ENCODE results near the gene CSRNP2. TPM values are rescaled to one million over a fixed set of nuclear protein-coding genes. Genes with fewer than 3 reads are reported as not detected.
"Not testable (repeated sequence)": the region's sequence is repeated elsewhere in the genome, so short reads cannot be mapped to it uniquely, and the experiment has no call there.

CSRNP2 gene
- total RNA-seq, 2 experiments from 2014 or later, result 19.2 to 20.2 TPM

GRCh38 chr12:51025836-51026638 lies 57.4 kb downstream of the CSRNP2 start, which contains the start of gene SLC11A2:
SLC11A2 (minus strand) TSS chr12:51026384; CDS start chr12:51010728, 15,656 bp downstream.
- POLR2A ChIA-PET, result interaction anchor here (0.6 to 5.8 kb wide), 22 partner anchors 14 to 301 kb away, joined by 3 to 47 read pairs (median 3); partner anchors contain the start of genes ATF1, CSRNP2, DAZAP2 and LETMD1
- H3K27ac Mint-ChIP-seq, result peak within 1 kb of the TSS; percentile 99
- H3K36me3 Mint-ChIP-seq, result peaks cover 9% of the 10 kb centered on the region
- no peaks in the 10 kb centered on the region for H3K9me3 Mint-ChIP-seq
- peaks cover 4% of the 10 kb centered on the region for H3K27me3 Mint-ChIP-seq
- peaks cover 48% of the 10 kb centered on the region for H3K4me1 Mint-ChIP-seq (ENCODE audit: low read depth)
- intact Hi-C loops (cut with micrococcal nuclease), result loop anchor here (1.0 to 10.0 kb wide), 8 partner anchors 22 to 1271 kb away; partner anchors contain the start of genes ATF1, BIN2, CSRNP2 and DAZAP2
- peak; percentile 97 for DNase-seq
- H3K4me3 Mint-ChIP-seq, result peak within 1 kb of the TSS; percentile 95
- CTCF ChIA-PET, result interaction anchor here (0.7 to 5.0 kb wide), 13 partner anchors 13 to 315 kb away, joined by 3 to 52 read pairs (median 5); partner anchors contain the start of genes ATF1 and LETMD1

- ChIA-PET CTCF (interaction anchor here (0.9 to 5.0 kb wide), 9 partner anchors 15 to 260 kb away, joined by 4 to 52 read pairs (median 6); partner anchors contain the start of genes ATF1 and LETMD1), POLR2A (interaction anchor here (0.6 to 5.8 kb wide), 12 partner anchors 13 to 301 kb away, joined by 3 to 47 read pairs (median 4); partner anchors contain the start of genes ATF1, DAZAP2 and TFCP2)
- H3K36me3 Mint-ChIP-seq, result peaks cover 11% of the 10 kb centered on the region
- H3K27ac Mint-ChIP-seq, result peak overlapping the region; percentile 99
- H3K27me3 Mint-ChIP-seq, result peaks cover 4% of the 10 kb centered on the region
- intact Hi-C loops (cut with micrococcal nuclease), result loop anchor here (1.0 to 10.0 kb wide), 6 partner anchors 93 to 1271 kb away; partner anchors contain the start of genes ATF1, BIN2, DAZAP2 and DIP2B
- no peak for DNase-seq
- H3K9me3 Mint-ChIP-seq, result no peaks in the 10 kb centered on the region
- H3K4me1 Mint-ChIP-seq (ENCODE audit: low read depth), result peaks cover 54% of the 10 kb centered on the region
- H3K4me3 Mint-ChIP-seq, result peak overlapping the region; percentile 95
Measured at GRCh38 chr12:51025338-51025835, 58.0 kb downstream of the CSRNP2 start.

GRCh38 chr12:51023625-51024382 lies 59.6 kb downstream of the CSRNP2 start:
- H3K27me3 Mint-ChIP-seq, result peaks cover 2% of the 10 kb centered on the region
- intact Hi-C loops (cut with micrococcal nuclease), result loop anchor here (1.0 to 10.0 kb wide), 5 partner anchors 14 to 1269 kb away; partner anchors contain the start of genes DAZAP2 and DIP2B
- no peaks in the 10 kb centered on the region for H3K9me3 Mint-ChIP-seq
- peak overlapping the region; percentile 99 for H3K27ac Mint-ChIP-seq
- H3K36me3 Mint-ChIP-seq, result peaks cover 11% of the 10 kb centered on the region
- DNase-seq, result no peak
- H3K4me1 Mint-ChIP-seq (ENCODE audit: low read depth), result peaks cover 63% of the 10 kb centered on the region
- ChIA-PET CTCF (interaction anchor here (1.1 to 3.3 kb wide), 3 partner anchors 15 to 259 kb away, joined by 3 to 17 read pairs (median 7); no protein-coding TSS in a partner anchor), POLR2A (interaction anchor here (1.0 to 5.8 kb wide), 7 partner anchors 11 to 259 kb away, joined by 3 to 47 read pairs (median 5); partner anchors contain the start of genes ATF1 and CSRNP2)
- H3K4me3 Mint-ChIP-seq, result peak overlapping the region; percentile 95

GRCh38 chr12:51021694-51022093 lies 61.7 kb downstream of the CSRNP2 start:
- no peaks in the 10 kb centered on the region for H3K9me3 Mint-ChIP-seq
- intact Hi-C loops (cut with micrococcal nuclease), result loop anchor here (10.0 kb wide), 2 partner anchors 517 to 1267 kb away; partner anchors contain the start of gene DIP2B
- H3K4me1 Mint-ChIP-seq (ENCODE audit: low read depth), result peaks cover 55% of the 10 kb centered on the region
- H3K4me3 Mint-ChIP-seq, result peak overlapping the region; percentile 21
- ChIA-PET POLR2A (interaction anchor here (0.7 kb wide), 1 partner anchor 62 kb away, joined by 3 read pairs; the partner anchor contains the start of gene CSRNP2), CTCF (interaction anchor here (0.9 to 1.3 kb wide), 4 partner anchors 9 to 256 kb away, joined by 3 to 7 read pairs (median 3); no protein-coding TSS in a partner anchor)
- H3K36me3 Mint-ChIP-seq, result peaks cover 11% of the 10 kb centered on the region
- DNase-seq, result no peak
- peak overlapping the region; percentile 18 for H3K27ac Mint-ChIP-seq
- no peaks in the 10 kb centered on the region for H3K27me3 Mint-ChIP-seq

- Mint-ChIP-seq H3K27me3 (no peaks in the 10 kb centered on the region), H3K36me3 (peaks cover 9% of the 10 kb centered on the region), H3K4me3 (no peak overlapping the region), H3K4me1 (ENCODE audit: low read depth) (peaks cover 53% of the 10 kb centered on the region), H3K9me3 (no peaks in the 10 kb centered on the region), H3K27ac (no peak overlapping the region)
- CTCF ChIA-PET, result no interaction called here
- intact Hi-C loops (cut with micrococcal nuclease), result loop anchor here (10.0 kb wide), 2 partner anchors 516 to 1266 kb away; partner anchors contain the start of gene DIP2B
- POLR2A ChIA-PET, result no interaction called here
- DNase-seq, result no peak
Measured at GRCh38 chr12:51020448-51021182, 62.8 kb downstream of the CSRNP2 start.

- POLR2A ChIA-PET, result no interaction called here
- CTCF ChIA-PET, result interaction anchor here (0.6 kb wide), 1 partner anchor 253 kb away, joined by 3 read pairs; no protein-coding TSS in a partner anchor
- H3K4me3 Mint-ChIP-seq, result no peak overlapping the region
- peaks cover 6% of the 10 kb centered on the region for H3K36me3 Mint-ChIP-seq
- no peaks in the 10 kb centered on the region for H3K27me3 Mint-ChIP-seq
- intact Hi-C loops (cut with micrococcal nuclease), result loop anchor here (10.0 kb wide), 2 partner anchors 515 to 1265 kb away; partner anchors contain the start of gene DIP2B
- H3K9me3 Mint-ChIP-seq, result no peaks in the 10 kb centered on the region
- H3K27ac Mint-ChIP-seq, result no peak overlapping the region
- DNase-seq, result no peak
- H3K4me1 Mint-ChIP-seq (ENCODE audit: low read depth), result peaks cover 55% of the 10 kb centered on the region
Measured at GRCh38 chr12:51019927-51020326, 63.5 kb downstream of the CSRNP2 start.

GRCh38 chr12:51018956-51019355 lies 64.4 kb downstream of the CSRNP2 start:
- DNase-seq, result no peak
- Mint-ChIP-seq H3K36me3 (peaks cover 6% of the 10 kb centered on the region), H3K27ac (no peak overlapping the region), H3K27me3 (no peaks in the 10 kb centered on the region), H3K4me1 (ENCODE audit: low read depth) (peaks cover 46% of the 10 kb centered on the region), H3K9me3 (no peaks in the 10 kb centered on the region), H3K4me3 (no peak overlapping the region)
- ChIA-PET POLR2A (no interaction called here), CTCF (no interaction called here)
- intact Hi-C loops (cut with micrococcal nuclease), result no loop called here

GRCh38 chr12:51017452-51017851 lies 65.9 kb downstream of the CSRNP2 start:
- Mint-ChIP-seq H3K4me3 (no peak overlapping the region), H3K4me1 (ENCODE audit: low read depth) (peaks cover 47% of the 10 kb centered on the region), H3K27me3 (no peaks in the 10 kb centered on the region), H3K27ac (no peak overlapping the region), H3K36me3 (peaks cover 2% of the 10 kb centered on the region), H3K9me3 (no peaks in the 10 kb centered on the region)
- intact Hi-C loops (cut with micrococcal nuclease), result no loop called here
- ChIA-PET CTCF (no interaction called here), POLR2A (no interaction called here)
- no peak for DNase-seq

GRCh38 chr12:51014467-51014866 lies 68.9 kb downstream of the CSRNP2 start:
- CTCF ChIA-PET; H3K4me3 Mint-ChIP-seq; intact Hi-C loops (cut with micrococcal nuclease); DNase-seq; H3K36me3 Mint-ChIP-seq; H3K27me3 Mint-ChIP-seq; H3K9me3 Mint-ChIP-seq; H3K27ac Mint-ChIP-seq: not testable (repeated sequence)
- peaks cover 46% of the 10 kb centered on the region for H3K4me1 Mint-ChIP-seq (ENCODE audit: low read depth)
- POLR2A ChIA-PET, result interaction anchor here (4.7 kb wide), 1 partner anchor 12 kb away, joined by 47 read pairs; the partner anchor contains the start of gene SLC11A2

- Mint-ChIP-seq H3K4me3 (no peak overlapping the region), H3K36me3 (peaks cover 4% of the 10 kb centered on the region), H3K9me3 (no peaks in the 10 kb centered on the region), H3K4me1 (ENCODE audit: low read depth) (peaks cover 52% of the 10 kb centered on the region), H3K27me3 (no peaks in the 10 kb centered on the region), H3K27ac (peak overlapping the region; percentile 42)
- CTCF ChIA-PET, result interaction anchor here (0.7 to 0.9 kb wide), 2 partner anchors 13 to 248 kb away, joined by 4 read pairs; partner anchors contain the start of gene SLC11A2
- DNase-seq, result no peak
- POLR2A ChIA-PET, result interaction anchor here (0.8 to 4.7 kb wide), 2 partner anchors 13 to 189 kb away, joined by 3 to 47 read pairs; partner anchors contain the start of gene SLC11A2
- intact Hi-C loops (cut with micrococcal nuclease), result no loop called here
Measured at GRCh38 chr12:51013441-51013840, 70.0 kb downstream of the CSRNP2 start.

All from activated CD4-positive, alpha-beta memory T cell treated with anti-CD3 and anti-CD28 coated beads for 36 hours (primary cell).